NCI-H510A treated with DMSO at 0.1 percent for 48 hours (cell line): ENCODE measurements around the gene INSR.

Experiments used
- DNase-seq: peaks from one replicate; lab custom pipeline; 2025; lab: John Stamatoyannopoulos, UW

Gene INSR

DNA sequence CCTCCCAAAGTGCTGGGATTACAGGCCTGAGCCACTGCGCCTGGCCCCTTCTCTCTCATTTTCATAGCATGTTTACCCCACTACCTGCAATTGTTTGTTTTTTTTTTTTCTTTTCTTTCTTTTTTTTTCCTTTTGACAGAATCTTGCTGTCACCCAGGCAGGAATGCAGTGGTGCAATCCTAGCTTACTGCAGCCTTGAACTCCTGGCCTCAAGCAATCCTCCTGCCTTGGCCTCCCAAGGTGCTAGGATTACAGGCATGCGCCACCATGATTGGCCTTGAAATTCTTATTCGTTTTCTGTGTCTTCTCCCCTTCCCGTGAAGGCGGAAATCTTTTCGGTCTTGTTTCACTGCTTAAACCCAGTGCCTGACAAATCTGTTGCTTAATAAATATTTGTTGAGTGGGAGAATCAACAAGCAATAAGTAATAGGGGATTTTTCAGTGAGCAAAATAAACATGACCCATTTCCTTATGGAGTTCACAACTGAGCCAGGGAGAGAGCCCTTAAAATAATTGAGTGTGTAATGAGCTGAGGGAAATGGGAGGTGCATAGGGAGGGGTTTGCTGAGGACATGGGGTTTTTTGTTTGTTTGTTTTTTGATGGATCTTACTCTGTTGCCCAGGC is 1.8 kb upstream of the INSR start:
- no peak for DNase-seq

DNA sequence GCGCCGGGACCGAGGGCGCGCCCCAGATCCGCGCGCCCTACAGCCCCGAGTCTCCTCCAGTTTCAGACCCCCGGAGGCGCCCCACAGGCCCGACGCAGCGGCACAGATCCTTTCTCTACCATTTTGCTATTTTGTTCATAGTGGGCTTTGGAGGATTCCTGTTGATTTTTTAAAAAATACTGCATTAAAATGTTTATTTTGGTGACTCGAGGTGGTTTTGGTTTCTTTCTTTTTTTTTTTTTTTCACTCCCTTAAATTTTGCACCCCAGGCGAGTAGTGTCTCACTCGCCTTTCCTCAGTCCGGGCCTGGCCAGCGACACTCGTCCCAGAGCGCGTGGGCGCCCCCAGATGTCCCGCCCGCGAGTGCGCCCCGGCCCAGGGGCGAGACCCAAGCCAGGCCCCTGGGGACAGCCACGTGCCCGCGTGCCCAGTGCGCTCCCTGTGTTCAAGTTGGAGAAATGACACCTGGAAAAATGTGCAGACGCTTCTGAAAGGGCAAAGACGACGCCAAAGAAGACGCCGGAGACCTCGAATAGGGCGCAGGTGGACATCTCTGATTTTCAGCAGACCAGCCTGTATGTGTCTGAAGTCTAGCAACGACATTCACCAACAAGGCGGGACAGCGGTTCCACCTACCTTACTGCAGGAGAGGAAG is 471 bp upstream of the INSR start:
- DNase-seq, result peak; percentile 42

- DNase-seq, result no peak
Measured at GRCh38 chr19:7292950-7293761, 1.1 kb downstream of the INSR start.

- DNase-seq, result no peak
Measured at GRCh38 chr19:7292352-7292949, 1.8 kb downstream of the INSR start.

GRCh38 chr19:7288977-7289376 is 5.2 kb downstream of the INSR start:
- DNase-seq, result no peak

- DNase-seq, result no peak
Measured at GRCh38 chr19:7288131-7288530, 6.1 kb downstream of the INSR start.

DNA sequence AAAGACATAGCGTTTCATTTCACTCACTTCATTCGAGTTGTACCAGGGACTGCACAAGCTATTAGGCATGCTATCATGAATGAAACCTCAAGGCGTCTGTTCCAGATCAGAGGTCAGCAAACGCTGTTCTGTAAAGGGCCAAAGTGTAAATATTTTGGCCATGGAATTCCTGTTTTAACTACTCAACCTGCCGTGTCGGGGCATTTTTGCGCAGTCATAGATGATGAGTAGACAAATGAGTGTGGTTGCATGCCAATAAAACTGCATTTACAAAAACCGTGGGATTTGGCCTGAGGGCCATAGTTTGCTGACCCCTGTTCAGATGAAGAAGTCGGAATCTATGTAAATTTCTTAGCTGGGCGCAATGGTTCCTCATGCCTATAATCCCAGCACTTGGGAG is 6.5 kb downstream of the INSR start:
- no peak for DNase-seq

DNA sequence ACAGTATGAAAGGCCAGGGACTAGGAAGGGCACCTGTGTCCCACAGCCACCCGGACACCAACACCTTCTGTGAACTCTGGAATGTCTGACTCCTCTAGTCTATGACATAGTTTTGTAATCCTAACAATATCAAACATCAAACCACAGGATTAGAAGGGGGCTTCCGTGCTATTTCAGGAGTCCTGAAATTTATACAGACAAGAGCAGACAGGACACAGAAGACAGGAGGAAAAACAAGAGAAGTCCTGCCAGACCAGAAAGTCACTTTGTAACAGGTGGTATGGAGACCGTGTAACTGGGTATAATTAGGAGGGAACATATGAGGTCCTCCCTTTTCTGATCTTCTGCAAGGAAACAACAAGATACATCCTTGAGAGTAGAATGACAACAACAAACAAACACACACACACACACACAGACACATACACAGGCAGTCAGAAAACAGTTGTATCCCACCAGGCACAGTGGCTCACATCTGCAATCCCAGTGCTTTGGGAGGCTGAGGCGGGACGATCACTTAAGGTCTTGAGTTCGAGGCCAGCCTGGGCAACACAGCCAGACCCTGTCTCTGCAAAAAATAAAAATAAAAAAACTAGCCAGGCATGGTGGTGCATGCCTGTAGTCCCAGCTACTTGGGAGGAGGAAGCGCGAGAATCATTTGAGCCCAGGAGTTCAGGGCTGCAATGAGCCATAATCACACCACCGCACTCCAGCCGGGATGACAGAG is 13.1 kb downstream of the INSR start:
- no peak for DNase-seq

DNA sequence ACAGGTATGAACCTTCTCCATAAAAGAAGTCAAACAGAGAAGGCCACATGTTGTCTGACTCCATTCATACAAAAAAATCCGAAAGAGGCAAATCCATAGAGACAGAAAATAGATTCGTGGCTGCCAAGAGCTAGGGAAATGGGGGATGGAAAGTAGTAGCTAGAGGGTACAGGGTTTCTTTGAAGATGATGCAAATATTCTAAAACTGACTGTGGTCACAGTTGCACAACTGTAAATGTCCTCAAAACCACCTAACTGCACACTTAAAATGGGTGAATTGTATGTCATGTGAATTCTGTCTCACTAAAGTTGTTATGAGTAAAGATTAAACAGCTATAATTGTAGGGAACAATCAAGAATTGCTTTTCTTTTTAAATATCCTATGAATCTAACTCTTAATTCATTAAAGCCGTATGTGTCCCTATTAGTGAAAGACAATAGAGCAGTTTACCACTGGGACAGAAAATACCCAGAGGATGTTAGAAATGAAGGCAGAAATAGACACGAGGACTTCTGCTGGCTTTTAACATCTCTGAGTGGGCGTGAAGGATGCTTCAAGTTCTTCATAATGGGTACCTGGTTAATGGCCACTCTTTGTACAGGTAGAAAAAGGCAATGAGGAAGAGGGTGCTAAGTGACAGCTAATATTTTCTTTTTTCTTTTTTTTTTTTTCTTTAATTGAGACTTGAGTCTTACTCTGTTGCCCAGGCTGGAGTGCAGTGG is 21.2 kb downstream of the INSR start:
- no peak for DNase-seq

GRCh38 chr19:7268705-7269098 is 25.5 kb downstream of the INSR start:
- DNase-seq, result no peak

DNA sequence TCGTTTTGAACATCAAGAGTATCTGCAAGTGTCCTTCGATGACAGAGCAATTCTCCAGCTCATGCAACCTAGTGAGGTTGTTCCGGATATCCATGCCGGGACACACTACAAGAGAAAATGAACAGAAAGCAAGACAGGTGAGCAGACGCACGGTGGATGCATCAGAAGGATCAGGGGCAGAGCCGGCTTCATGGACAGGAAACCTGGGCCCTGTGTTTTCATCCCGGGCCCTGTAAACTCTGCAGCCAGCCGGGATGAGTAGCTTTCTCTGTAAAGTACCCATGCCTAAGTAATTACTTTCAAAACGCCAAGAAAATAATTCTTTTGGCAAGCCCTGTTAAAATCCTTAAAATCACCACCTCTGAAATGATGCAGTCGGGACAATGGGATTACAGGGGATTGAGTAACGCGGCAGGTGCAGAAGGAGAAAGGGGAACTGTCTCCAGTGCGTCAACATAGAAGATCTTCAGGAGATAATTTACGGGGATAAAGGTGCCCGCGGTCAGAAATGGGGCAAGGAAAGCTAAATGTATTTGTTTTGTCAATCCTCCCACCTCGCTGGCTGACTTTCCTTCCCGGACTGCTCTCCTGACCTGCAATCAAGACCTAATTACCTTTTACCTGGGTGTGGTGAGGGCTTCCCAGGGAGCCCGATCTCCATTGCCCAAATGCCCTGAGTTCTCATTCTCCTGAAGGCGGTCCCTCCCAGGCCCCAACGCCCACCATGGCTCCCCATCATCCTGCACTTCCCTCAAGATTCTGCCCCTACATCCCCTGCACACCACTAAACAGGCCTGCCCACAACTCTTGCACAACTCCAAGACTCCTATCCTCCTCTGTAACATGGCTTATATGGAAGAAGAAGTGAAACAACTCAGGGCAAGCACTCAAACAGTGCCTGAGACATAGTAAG is 26.2 kb downstream of the INSR start:
- no peak for DNase-seq

GRCh38 chr19:7266832-7267231 is 27.4 kb downstream of the INSR start:
- no peak for DNase-seq

- DNase-seq, result peak; percentile 7
Measured at GRCh38 chr19:7265963-7266362, 28.3 kb downstream of the INSR start.

DNA sequence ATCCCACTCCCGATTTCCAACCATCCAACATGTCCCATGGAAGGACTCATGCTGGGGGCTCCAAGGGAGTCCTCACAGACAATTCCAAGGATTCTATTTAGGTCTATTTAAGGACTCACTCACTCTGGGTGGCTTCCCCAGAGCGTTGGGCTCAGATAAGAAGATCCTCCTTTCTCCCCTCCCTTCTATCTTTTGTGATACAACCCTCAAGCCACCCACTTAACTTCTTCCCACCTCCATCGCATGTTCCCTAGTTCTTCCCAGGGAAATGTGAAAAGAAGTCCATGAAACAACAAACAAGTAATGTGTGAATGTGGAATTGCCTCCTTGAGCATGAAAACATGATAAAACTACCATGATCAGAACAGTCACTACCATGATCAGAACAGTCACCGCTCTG is 29.4 kb downstream of the INSR start:
- DNase-seq, result no peak

DNA sequence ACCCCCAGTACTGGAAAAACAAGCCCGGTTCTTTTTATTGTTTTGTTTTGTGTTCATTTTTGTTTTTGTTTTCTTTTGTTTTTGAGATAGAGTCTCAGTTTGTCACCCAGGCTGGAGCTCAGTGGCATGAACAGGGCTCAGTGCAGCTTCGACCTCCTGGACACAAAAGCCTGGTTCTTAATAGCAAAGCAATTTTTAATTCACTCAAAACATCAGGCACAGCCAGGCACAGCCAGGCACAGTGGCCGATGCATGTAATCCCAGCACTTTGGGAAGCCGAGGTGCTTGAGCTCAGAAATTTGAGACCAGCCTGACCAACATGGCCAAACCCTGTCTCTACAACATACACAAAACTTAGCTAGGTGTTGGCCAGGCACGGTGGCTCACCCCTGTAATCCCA is 30.7 kb downstream of the INSR start:
- no peak for DNase-seq

DNA sequence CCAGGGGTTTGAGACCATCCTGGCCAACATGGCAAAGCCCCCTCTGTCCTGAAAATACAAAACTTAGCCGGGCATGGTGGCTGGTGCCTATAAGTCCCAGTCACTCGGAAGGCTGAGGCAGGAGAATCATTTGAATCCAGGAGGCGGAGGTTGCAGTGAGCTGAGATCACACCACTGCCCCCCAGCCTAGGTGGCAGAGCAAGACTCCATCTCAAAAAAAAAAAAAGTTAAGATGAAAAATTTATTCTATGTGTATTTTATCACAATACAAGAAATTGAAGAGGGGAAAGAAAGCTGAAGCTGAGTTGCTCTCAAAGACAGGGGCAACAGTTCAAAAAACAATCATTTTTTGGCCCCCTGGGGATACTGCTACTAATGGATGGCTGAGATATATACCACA is 31.1 kb downstream of the INSR start:
- DNase-seq, result no peak

GRCh38 chr19:7262470-7262869 is 31.7 kb downstream of the INSR start:
- DNase-seq, result no peak

DNA sequence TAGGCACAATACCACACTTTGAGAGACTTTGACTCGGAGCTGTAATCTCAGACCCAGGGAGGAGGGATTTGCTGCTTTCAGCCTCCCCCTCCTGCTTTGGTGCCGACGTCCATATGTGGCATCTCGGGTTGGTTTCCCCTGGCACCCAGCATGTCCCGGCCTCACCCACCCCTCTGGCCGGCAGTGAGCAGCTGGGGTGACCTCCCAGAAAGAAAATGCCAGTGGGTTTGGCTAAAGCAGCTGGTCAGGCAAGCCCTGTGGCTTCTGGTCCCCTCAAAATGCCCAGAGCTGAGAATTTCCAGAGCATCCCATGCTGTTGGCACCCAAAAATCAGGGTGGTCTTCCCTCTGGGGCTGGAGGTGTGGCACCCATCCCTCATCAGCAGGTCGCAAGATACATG is 34.1 kb downstream of the INSR start:
- DNase-seq, result no peak

DNA sequence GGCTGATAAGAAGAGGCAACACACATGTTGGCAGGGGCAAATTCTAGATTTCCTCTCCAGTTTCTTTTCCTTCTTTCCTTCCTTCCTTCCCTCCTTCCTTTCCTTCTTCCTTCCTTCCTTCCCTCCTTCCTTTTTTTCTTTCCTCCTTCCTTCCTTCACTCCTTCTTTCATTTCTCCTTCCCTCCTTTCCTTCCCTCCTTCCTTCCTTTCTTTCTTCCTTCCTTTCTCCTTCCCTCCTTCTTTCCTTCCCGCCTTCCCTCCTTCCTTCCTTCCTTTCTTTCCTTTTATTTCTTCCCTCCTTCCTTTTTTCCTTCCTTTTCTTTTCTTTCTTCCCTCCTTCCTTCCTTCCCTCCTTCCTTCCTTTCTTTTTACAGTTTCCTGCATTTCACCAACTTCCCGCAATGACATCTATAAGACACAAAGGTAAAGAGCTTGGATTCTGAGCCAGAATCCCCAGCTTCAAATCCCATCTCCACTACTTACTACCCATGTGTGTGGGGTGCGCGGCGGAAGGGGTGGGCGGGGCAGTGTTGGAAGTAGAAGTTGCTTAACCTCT is 35.3 kb downstream of the INSR start:
- DNase-seq, result no peak
